Measurements from ENCODE around the gene ATP8B1.

Gene ATP8B1

GRCh38 chr18:57841568-57841967 lies 38.5 kb upstream of the ATP8B1 start:
- H3K4me3 ChIP-seq (ENCODE audit: low read length), result no peak overlapping the region
- no peak for DNase-seq (ENCODE audit: low read depth)
- TF ChIP-seq CTCF (conservative IDR thresholded peaks at IDR 0.05; ENCODE audit: low read length), result no peak

GRCh38 chr18:57839942-57840381 lies 36.8 kb upstream of the ATP8B1 start:
- peak; percentile 74 for DNase-seq (ENCODE audit: low read depth)
- no peak for TF ChIP-seq CTCF (conservative IDR thresholded peaks at IDR 0.05; ENCODE audit: low read length)

GRCh38 chr18:57837917-57838548 lies 34.9 kb upstream of the ATP8B1 start:
- H3K4me3 ChIP-seq (ENCODE audit: low read length), result no peak overlapping the region
- DNase-seq (ENCODE audit: low read depth), result no peak
- no peak for TF ChIP-seq CTCF (conservative IDR thresholded peaks at IDR 0.05; ENCODE audit: low read length)

More at GRCh38 chr18:57839942-57840381, 36.8 kb upstream of the ATP8B1 start:
- H3K4me3 ChIP-seq (ENCODE audit: low read length), result no peak overlapping the region

GRCh38 chr18:57836557-57836956 lies 33.4 kb upstream of the ATP8B1 start:
- TF ChIP-seq CTCF (conservative IDR thresholded peaks at IDR 0.05; ENCODE audit: low read length), result no peak
- no peak for DNase-seq (ENCODE audit: low read depth)
- no peak overlapping the region for H3K4me3 ChIP-seq (ENCODE audit: low read length)

GRCh38 chr18:57835904-57836303 lies 32.8 kb upstream of the ATP8B1 start:
- no peak for TF ChIP-seq CTCF (conservative IDR thresholded peaks at IDR 0.05; ENCODE audit: low read length)
- no peak overlapping the region for H3K4me3 ChIP-seq (ENCODE audit: low read length)
- no peak for DNase-seq (ENCODE audit: low read depth)

GRCh38 chr18:57834616-57835015 lies 31.5 kb upstream of the ATP8B1 start:
- no peak for TF ChIP-seq CTCF (conservative IDR thresholded peaks at IDR 0.05; ENCODE audit: low read length)
- no peak overlapping the region for H3K4me3 ChIP-seq (ENCODE audit: low read length)
- DNase-seq (ENCODE audit: low read depth), result peak; percentile 11

- no peak overlapping the region for H3K4me3 ChIP-seq (ENCODE audit: low read length)
- no peak for TF ChIP-seq CTCF (conservative IDR thresholded peaks at IDR 0.05; ENCODE audit: low read length)
- DNase-seq (ENCODE audit: low read depth), result peak; percentile 53
Measured at GRCh38 chr18:57833441-57834101, 30.5 kb upstream of the ATP8B1 start.

All from AG10803 (cell line).